ENCODE results near the gene C9.
"Not testable (repeated sequence)": the region's sequence is repeated elsewhere in the genome, so short reads cannot be mapped to it uniquely, and the experiment has no call there.

Gene C9

GRCh38 chr5:39238366-39239105 lies 125.8 kb downstream of the C9 start:
- Histone ChIP-seq H3K27ac (ENCODE audit: low read depth, low read length) (no peak overlapping the region), H3K4me1 (ENCODE audit: control insufficient read depth, insufficient read depth, low read length) (no peaks in the 10 kb centered on the region), H3K9ac (ENCODE audit: low read length) (no peak overlapping the region), H3K36me3 (ENCODE audit: control insufficient read depth, insufficient read depth, low read length) (no peaks in the 10 kb centered on the region), H3K4me3 (ENCODE audit: low read length) (no peak overlapping the region), H3K27me3 (ENCODE audit: control insufficient read depth, insufficient read depth, low read length) (no peaks in the 10 kb centered on the region)

DNA sequence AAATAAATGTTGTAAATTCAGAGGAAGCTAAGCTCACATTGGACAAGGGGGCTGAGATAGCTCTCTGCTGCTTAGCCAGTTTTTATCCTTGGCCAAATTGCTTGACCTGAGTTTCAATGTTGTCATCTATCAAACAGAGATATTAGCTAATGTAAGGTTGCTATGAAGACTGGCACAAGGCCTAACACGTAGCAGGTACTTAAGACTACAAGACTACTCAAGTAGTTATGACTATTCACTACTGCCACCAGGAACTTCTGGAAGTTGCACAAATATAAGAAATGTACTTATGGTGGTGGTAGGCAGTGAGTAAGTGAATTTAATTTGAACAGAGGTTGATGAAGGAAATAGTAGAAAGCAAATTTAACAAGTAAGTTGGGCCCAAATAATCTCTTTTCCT lies 127.6 kb downstream of the C9 start:
- Histone ChIP-seq H3K4me3 (ENCODE audit: low read length) (no peak overlapping the region), H3K27me3 (ENCODE audit: control insufficient read depth, insufficient read depth, low read length) (no peaks in the 10 kb centered on the region), H3K27ac (ENCODE audit: low read depth, low read length) (no peak overlapping the region), H3K36me3 (ENCODE audit: control insufficient read depth, insufficient read depth, low read length) (no peaks in the 10 kb centered on the region), H3K9ac (ENCODE audit: low read length) (no peak overlapping the region), H3K4me1 (ENCODE audit: control insufficient read depth, insufficient read depth, low read length) (no peaks in the 10 kb centered on the region)

DNA sequence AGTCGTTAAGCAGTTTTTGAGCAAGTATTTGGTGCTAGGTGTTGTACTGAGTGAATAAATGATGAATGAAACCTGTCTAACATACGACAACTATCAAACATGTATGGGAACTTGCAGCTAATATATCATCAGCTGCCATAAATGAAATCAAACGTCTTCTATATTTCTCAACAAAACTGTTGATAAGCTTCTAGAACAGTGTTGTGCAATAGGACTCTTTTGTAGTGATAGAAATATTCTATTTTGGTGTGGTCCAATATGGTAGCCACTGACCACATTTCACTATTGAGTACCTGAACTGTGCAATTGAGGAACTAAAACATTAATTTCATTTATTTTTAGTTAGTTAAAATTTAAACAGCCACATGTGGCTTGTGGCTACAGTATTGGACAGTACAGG lies 128.6 kb downstream of the C9 start:
- no peak overlapping the region for H3K27ac ChIP-seq (ENCODE audit: low read depth, low read length)
- H3K27me3 ChIP-seq (ENCODE audit: control insufficient read depth, insufficient read depth, low read length) = no peaks in the 10 kb centered on the region
- H3K4me1 ChIP-seq (ENCODE audit: control insufficient read depth, insufficient read depth, low read length) = no peaks in the 10 kb centered on the region
- no peak overlapping the region for H3K9ac ChIP-seq (ENCODE audit: low read length)
- no peaks in the 10 kb centered on the region for H3K36me3 ChIP-seq (ENCODE audit: control insufficient read depth, insufficient read depth, low read length)
- no peak overlapping the region for H3K4me3 ChIP-seq (ENCODE audit: low read length)

DNA sequence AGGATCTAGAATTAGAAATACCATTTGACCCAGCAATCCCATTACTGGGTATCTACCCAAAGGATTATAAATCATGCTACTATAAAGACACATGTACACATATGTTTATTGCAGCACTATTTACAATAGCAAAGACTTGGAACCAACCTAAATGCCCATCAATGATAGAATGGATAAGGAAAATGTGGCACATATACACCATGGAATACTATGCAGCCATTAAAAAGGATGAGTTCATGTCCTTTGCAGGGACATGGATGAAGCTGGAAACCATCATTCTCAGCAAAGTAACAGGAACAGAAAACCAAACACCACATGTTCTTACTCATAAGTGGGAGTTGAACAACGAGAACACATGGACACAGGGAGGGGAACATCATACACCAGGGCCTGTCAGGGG lies 129.8 kb downstream of the C9 start:
- not testable (repeated sequence) for H3K9ac ChIP-seq (ENCODE audit: low read length); H3K4me3 ChIP-seq (ENCODE audit: low read length); H3K4me1 ChIP-seq (ENCODE audit: control insufficient read depth, insufficient read depth, low read length); H3K27me3 ChIP-seq (ENCODE audit: control insufficient read depth, insufficient read depth, low read length); H3K27ac ChIP-seq (ENCODE audit: low read depth, low read length); H3K36me3 ChIP-seq (ENCODE audit: control insufficient read depth, insufficient read depth, low read length)

All from rectal smooth muscle tissue (tissue), 1 donor.